HG03135 (cell line): ENCODE measurements around the gene SULT1A1.

ENCODE experiments used
- ATAC-seq: cut with Tn5 transposase; IDR thresholded peaks from one replicate; pipeline ENCODE4 v1.9.1; 2021; ENCODE audit warnings: mild to moderate bottlenecking, moderate library complexity; ENCODE audit not compliant: unreplicated experiment

Gene SULT1A1

GRCh38 chr16:28562199-28562598 lies 47.6 kb downstream of the SULT1A1 start:
- no peak for ATAC-seq

DNA sequence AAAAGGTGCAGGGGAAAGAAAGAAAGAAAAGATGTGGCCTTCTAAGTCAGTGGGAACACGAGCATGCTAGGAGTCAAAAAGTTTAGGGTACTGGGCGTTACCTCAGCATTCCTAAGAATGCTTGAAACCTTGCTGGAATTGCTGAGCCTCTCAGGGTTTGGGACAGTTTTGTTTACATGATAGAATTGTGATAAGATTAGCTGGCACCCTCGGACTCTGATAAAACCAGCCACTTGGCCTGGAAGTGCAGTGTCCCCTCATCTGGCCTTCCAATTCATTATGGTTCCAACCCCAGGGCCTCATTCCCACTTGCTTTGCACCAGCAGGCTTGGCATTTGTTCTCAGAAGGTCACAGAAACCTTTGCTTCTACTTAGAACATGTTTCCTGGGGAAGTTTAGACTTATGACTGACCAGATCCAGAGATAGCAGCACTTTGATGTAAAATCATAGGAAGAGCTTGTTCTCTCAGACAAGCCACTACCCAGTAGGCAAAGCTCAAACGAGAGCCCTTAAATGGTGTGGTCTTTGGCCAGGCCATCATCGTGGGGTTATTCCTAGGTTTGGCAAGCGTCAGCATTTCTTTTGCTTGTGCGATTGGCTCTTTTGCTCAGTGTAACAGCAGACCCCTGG lies 48.2 kb downstream of the SULT1A1 start:
- no peak for ATAC-seq

- ATAC-seq = no peak
These were observed 51.4 kb downstream of the SULT1A1 start for GRCh38 chr16:28558456-28558855.

- ATAC-seq = no peak
These were observed 52.9 kb downstream of the SULT1A1 start for GRCh38 chr16:28556914-28557320.

GRCh38 chr16:28555561-28555960 lies 54.3 kb downstream of the SULT1A1 start:
- ATAC-seq = no peak
